GM19463 (cell line): ENCODE data around the gene MCL1.
A peak's percentile ranks its signal among the peaks of the same experiment; 100 is the strongest.
"Not testable (repeated sequence)": the region's sequence is repeated elsewhere in the genome, so short reads cannot be mapped to it uniquely, and the experiment has no call there.

Experiments used
- ATAC-seq: cut with Tn5 transposase; IDR thresholded peaks from one replicate; pipeline ENCODE4 v1.9.1; 2021; ENCODE audit warnings: mild to moderate bottlenecking, moderate library complexity; ENCODE audit not compliant: unreplicated experiment

The MCL1 gene

DNA sequence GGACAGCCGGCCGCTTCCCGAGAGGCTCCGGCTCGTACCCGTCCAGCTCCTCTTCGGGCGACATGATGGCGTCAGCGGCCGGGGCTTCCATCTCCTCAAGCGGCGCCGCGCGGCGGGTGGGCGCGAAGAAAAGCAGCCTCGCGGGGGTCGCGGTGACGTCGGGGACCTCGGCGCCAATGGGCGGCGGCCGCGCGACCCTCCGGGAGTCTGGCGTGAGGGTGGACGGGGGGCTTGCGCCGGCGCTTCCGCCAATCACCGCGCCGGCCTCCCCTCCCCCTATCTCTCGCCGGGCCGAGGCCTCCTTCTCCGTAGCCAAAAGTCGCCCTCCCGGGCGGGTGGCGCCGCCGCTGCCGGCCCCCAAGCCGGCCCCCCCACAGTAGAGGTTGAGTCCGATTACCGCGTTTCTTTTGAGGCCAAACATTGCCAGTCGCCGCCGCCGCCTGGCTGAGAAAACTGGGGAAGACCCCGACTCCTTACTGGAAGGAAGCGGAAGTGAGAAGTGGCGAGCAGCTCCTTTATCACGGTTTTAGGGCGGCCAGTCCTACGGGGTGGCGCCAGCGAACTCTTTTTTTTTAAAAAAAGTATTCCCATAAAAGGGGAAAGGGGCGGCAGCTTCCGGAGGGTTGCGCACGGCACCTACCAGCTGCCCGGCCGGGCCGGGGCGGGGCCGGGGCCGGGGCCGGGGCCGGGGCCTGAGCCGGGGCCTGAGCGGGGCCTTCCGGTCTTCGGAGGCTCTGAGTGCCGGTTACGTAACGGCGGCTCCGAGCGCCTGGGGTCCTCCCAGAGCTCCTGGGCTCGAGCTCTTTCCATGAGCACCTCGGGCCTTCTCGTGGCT is at the start of gene MCL1:
MCL1 (minus strand) TSS at position 501 of the 835 bp plus-strand sequence; CDS start at position 421, 80 bp downstream.
- ATAC-seq, result peak; percentile 91

DNA sequence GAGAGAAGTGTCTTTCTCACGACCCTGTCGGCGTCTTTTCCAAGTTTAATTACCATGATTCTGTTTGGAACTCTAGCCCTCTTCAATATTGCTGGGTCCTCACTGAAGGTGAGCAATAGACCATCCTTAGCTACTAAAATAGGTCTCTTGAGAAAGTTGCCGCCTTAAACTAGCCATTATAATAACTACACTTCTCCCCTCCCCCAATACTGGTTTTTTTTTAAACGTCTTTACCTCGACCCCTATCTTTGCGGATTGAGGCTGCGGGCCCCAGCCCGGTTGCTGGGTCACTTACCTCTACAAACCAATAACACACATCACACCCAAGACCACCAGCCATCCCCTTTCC is 49.3 kb upstream of the MCL1 start:
- ATAC-seq, result no peak

DNA sequence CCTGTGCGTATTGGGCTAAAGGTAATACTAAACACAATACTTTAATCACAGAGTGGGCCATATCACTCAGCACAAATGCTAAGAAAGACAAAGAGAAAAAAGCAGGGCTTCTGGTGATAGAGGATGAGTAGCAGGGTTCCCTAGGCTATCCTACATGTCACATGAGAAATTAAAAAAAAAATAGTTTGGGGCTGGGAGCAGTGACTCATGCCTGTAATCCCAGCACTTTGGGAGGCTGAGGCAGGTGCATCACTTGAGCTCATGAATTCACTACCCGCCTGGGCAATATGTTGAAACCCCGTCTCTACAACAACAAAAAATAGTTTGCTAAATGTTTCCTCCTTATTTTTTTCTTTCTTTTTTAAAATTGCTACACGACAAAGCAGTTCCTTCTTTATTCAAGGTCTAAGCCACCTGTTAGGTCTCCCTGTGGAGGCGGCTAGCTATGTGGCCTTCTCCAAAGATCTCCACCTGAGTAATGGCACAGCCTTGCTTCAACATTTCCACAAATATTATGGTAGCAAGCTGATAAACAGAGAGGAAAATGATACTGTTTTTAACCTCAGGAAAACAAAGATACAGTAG is 48.5 kb upstream of the MCL1 start:
- ATAC-seq, result no peak

GRCh38 chr1:150626150-150626549 is 46.7 kb upstream of the MCL1 start:
- ATAC-seq, result no peak

DNA sequence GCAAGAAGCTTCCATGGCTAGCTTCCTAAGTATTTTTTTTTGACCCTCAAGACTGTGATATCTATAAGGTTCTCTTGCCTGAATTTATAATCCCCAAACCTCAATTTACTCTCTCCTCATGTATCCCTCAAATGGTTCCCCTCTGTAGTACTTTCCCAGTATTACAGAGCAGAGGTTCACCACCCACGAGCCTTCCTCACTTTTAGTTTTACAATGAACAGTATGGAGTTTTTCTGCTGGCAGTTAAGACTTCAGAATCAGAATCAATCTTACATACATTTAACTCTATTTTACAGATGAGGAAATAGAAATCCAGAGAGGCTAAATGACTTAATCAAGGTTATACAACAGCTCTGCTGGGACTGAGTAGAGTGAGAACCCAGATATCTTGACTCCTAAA is 45.1 kb upstream of the MCL1 start:
- ATAC-seq, result not testable (repeated sequence)

GRCh38 chr1:150624134-150624533 is 44.7 kb upstream of the MCL1 start:
- not testable (repeated sequence) for ATAC-seq

- no peak for ATAC-seq
Measured at GRCh38 chr1:150622303-150622975, 43.0 kb upstream of the MCL1 start.

- no peak for ATAC-seq
Measured at GRCh38 chr1:150621497-150622302, 42.3 kb upstream of the MCL1 start.

DNA sequence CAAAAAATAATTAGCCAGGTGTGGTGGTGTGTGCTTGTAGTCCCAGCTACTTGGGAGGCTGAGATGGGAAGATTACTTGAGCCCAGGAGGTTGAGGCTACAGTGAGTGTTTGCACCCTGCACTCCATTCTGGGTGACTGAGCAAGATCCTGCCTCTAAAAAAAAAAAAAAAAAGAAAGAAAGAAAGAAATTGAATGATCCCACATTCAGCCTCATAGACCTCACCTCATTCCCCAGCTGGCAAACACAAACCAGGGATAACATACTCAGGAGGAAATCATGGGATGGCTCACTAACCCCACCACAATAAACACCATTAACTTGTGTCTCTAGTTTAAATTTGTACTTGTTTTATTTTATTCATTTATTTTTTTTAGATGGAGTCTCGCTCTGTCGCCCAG is 41.5 kb upstream of the MCL1 start:
- no peak for ATAC-seq

DNA sequence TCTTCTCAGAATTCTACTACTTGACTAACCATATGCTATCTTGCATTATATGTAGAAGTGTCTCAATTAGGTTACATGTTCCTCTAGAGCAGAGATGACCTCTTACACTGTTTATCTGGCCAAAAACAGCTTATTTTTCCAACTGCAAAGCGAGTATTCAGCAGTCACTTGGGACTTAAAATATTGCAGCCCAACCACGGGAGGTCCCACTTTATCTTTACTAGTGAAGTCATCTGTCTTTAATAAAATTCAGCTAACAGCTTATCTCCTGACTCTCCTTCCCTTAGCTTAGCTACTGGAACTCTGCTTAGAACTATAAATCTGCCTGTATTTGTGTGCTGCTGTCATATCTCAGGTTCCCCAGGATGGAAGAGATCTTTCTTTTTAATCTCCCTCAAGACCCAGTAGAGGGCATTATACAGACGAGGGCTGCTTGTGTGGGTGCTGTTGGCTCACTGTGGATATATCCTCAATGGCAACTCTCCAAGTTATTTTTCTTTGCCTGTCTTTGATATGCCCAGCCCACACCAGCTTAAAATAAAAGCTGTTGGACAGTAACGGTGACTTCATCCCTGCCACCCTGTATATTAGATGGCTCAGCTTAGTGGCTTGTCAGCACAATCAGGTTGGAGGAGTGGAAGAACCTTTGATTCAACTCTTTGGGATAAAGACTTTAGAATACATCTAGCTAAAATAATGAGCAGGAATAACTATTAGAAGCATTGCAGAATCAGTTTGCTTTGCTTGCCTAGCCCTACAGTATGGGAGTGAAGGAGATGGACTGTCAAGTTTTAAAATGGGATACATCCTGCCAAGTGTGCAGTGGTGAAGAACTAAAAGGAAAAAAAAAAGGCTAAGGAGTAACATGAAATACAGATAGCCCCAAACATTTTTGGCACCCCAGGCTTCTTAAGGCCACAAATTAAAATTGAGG is 40.4 kb upstream of the MCL1 start:
- ATAC-seq, result no peak

GRCh38 chr1:150615346-150616201 is 36.2 kb upstream of the MCL1 start:
- ATAC-seq, result no peak

DNA sequence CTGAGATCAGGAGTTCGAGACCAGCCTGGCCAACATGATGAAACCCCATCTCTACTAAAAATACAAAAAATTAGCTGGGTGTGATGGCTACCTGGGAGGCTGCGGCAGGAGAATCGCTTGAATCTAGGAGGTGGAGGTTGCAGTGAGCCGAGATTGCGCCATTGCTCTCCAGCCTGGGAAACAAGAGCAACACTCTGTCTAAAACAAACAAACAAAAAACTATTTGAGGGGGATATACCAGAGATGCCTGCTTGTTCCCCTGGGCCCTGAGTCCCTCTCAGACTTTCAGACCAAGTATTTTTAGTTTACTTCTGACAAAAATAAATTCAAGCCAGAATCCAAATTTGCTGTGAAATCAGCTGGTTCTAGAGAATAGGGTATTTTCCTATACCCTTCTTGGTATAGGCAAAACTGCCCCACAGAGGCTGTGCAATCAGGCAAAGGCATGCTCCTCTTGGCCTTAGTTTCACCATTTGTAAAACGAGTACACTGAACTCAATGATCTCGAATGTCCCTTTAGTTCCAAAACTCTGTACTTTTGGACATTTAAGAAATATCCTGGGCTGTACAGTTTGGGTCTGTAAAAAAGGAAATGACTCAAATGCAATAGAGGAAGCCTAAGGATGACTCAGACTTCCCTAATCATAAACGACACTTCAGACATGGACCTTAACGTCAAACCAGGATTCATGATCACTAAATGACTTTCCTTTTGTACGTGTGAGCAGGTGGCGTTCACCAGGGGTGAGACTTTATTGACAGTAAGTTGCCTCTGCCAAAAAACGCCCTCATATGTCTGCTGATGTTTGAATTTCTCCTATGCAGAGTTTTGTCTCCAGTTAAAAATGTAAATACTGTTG is 33.9 kb upstream of the MCL1 start:
- peak; percentile 49 for ATAC-seq

GRCh38 chr1:150612014-150612345 is 32.6 kb upstream of the MCL1 start:
- no peak for ATAC-seq

DNA sequence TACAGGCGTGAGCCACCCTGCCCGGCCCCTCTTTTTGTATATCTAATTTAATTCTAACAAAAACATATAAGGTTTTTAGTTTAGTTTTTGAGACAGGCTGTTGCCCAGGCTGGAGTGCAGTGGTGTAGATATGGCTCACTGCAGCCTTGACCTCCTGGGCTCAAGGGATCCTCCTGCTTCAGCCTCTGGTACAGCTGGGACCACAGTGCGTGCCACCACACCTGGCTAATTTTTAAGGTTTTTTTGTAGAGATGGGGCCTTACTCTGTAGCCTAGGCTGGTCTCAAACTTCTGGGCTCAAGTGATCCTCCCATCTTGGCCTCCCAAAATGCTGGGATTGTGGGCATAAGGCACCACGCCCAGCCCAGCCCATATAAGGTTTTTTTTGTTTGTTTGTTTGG is 31.2 kb upstream of the MCL1 start:
- no peak for ATAC-seq

DNA sequence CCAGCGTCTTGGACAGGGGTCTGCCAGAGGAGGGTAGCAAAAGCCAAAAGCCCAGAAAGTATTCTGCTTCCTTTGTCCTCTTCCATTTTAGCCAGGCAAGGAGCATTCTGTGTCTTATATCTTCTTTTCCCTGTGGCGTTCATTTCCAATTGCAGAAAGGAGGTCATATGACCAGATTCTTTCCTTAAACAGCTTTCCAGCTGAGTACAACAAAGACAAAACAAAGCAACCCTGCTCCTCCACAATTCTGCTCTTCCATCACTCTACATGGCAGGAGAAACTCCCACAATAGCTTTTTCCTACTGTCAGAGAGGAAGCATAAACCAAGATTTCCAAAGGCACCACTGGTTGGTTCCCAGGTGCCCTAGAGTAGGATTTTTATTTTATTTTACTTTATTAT is 30.3 kb upstream of the MCL1 start:
- no peak for ATAC-seq

DNA sequence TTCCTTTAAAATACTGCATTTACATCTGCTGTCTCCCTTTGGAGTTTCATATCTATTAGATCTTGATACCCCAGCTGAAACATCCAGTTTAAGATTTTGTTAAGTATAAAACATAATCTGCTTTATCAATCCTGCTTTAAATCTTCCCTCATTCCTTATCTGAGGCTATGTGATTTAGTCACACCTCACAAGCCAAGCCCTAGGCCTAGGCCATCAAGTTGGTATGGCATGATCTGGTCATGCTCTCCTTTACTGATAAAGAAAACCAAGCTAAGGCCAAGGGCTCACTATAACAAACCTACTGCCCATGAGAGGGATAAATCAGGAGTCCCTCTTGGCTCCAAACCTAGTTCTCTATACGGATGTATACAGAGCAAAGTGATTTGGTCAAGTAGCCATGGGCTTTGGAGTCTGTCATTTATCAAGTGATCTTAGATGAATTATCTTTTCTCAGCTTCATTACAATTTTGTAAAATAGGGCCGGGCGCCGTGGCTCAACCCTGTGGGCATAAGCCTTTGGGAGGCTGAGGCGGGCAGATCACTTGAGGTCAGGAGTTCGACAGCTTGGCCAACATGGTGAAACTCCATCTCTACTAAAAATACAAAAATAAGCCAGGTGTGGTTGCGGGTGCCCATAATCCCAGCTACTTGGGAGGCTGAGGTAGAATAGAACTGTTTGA is 27.2 kb upstream of the MCL1 start:
- ATAC-seq, result no peak

- ATAC-seq, result not testable (repeated sequence)
Measured at GRCh38 chr1:150605451-150605731, 26.0 kb upstream of the MCL1 start.

- ATAC-seq, result no peak
Measured at GRCh38 chr1:150604226-150604588, 24.8 kb upstream of the MCL1 start.
